ENCODE measurements around the gene PSD. TPM values are rescaled to one million over a fixed set of nuclear protein-coding genes. Genes with fewer than 3 reads are reported as not detected.
"Not testable (repeated sequence)": the region's sequence is repeated elsewhere in the genome, so short reads cannot be mapped to it uniquely, and the experiment has no call there.

The PSD gene
- total and polyA plus RNA-seq, 4 donors = 0.16 to 1.4 (median 0.29) TPM

DNA sequence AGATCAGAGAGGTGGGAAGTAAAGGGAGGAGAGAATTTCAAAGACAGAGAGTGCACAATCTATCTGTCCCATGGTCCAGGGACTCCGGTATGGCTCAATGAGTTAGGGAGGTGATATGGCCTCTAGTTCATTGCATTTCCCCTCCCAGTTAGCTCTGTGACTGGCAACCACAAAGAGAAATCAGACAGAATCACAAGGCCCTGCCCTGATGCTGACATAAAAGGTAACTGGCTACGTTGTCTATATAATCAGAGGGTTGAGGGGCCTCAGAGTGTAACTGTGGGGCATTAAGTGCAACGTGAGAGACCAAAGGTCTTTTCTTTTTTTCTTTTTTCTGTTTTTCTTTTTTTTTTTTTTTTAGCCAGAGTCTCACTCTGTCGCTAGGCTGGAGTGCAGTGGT, 40.1 kb upstream of the PSD start:
- Histone ChIP-seq H3K4me3 (ENCODE audit: low read length in 2 of 2) (no peak overlapping the region), H3K27ac (ENCODE audit: low read depth in 1 of 2, low read length in 2 of 2) (no peak overlapping the region), H3K4me1 (ENCODE audit: control insufficient read depth in 1 of 2, insufficient read depth in 2 of 2, low read length in 2 of 2) (no peaks in the 10 kb centered on the region), H3K27me3 (ENCODE audit: control insufficient read depth in 1 of 2, insufficient read depth in 2 of 2, low read length in 1 of 2) (no peaks in the 10 kb centered on the region), H3K36me3 (ENCODE audit: control insufficient read depth in 1 of 2, insufficient read depth in 2 of 2, low read length in 1 of 2) (no peaks in the 10 kb centered on the region), H3K9me3 (ENCODE audit: control insufficient read depth, low read length) (no peaks in the 10 kb centered on the region)
- intact Hi-C loops (cut with DNase I) = no loop called here
- DNase-seq (no peak), ATAC-seq (ENCODE audit: low FRiP score) (no peak)
- 69 to 78% methylated on average over 4 of the region's 4 CpGs for WGBS, 2 donors

DNA sequence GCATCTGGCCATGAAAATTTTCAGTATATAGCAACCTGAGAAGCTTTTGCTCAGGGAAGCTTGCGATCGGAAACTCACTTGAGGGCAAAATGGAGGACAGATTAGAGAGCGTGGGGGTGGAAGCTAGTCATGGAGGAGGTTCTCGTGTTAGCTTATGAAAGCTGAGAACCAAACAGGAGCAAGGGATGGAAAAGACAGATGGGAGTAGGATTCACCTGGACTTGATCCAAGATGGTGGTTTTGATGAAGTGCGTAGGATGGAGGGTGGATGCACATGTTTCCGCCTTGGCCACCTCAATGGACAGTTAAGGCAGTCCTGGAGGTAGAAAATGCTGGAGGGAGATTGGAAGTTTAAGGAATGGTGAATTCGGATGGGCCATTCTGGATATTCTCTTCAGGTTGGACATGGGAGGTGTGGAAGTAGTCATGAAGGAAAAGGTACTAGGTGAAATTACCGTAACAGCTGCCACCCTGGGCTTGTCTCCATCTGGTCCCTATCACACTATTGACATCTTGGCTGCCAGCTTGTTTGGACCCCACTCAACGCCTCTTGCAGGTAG, 39.1 kb upstream of the PSD start:
- H3K27me3 ChIP-seq (ENCODE audit: control insufficient read depth in 1 of 2, insufficient read depth in 2 of 2, low read length in 1 of 2) = no peaks in the 10 kb centered on the region
- no peak for ATAC-seq (ENCODE audit: low FRiP score)
- H3K4me1 ChIP-seq (ENCODE audit: control insufficient read depth in 1 of 2, insufficient read depth in 2 of 2, low read length in 2 of 2) = no peaks in the 10 kb centered on the region
- H3K9me3 ChIP-seq (ENCODE audit: control insufficient read depth, low read length) = no peaks in the 10 kb centered on the region
- DNase-seq = no peak
- intact Hi-C loops (cut with DNase I) = no loop called here
- no peak overlapping the region for H3K4me3 ChIP-seq (ENCODE audit: low read length in 2 of 2)
- H3K36me3 ChIP-seq (ENCODE audit: control insufficient read depth in 1 of 2, insufficient read depth in 2 of 2, low read length in 1 of 2) = no peaks in the 10 kb centered on the region
- H3K27ac ChIP-seq (ENCODE audit: low read depth in 1 of 2, low read length in 2 of 2) = no peak overlapping the region
- WGBS, 2 donors = 83 to 90% methylated on average over 9 of the region's 9 CpGs

DNA sequence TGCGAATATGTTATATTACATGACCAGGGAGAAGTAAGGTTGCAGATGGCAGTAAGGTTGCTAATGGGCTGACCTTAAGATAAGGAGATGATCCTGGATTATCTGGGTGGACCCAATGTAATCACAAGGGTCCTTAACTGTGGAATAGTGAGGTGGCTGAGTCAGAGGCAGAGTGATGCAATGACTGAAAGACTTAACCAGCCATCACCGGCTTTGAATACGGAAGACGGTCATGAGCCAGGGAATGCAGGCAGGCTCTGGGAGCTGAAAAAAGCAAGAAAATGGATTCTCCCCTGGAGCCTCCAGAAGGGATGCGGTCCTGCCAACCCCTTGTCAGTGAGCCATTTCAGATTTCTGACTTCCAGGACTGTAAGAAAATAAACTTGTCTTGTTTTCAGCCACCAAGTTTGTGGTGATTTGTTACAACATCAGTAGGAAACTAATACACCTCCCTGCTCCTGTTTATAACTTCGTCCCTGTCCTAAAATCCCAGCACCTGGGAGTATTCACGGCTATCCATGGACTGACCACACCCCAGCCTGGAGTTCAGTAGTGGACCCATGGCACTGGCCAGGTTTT, 37.4 kb upstream of the PSD start:
- intact Hi-C loops (cut with DNase I) = no loop called here

DNA sequence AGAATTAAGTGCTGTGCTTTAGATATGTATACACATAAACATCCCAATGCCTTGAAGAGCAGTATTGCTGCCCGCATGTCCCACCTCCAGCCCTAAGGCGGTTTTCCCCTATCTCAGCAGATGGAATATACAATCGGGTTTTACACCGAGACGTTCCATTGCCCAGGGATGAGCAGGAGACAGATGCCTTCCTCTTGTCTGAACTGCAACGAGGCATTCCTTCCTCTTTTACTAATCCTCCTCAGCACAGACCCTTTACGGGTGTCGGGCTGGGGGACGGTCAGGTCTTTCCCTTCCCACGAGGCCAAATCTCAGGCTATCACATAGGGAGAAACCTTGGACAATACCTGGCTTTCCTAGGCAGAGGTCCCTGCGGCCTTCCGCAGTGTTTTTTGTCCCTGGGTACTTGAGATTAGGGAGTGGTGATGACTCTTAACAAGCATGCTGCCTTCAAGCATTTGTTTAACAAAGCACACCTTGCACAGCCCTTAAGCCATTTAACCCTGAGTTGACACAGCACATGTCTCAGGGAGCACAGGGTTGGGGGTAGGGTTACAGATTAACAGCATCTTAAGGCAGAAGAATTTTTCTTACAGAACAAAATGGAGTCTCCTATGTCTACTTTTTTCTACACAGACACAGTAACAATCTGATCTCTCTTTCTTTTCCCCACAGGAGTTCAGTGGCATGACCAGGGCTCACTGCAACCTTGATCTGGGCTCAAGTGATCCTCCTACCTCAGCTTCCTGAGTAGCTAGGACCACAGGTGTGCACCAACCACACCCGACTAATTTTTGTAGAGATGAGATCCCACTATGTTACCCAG, 36.3 kb upstream of the PSD start:
- intact Hi-C loops (cut with DNase I); ATAC-seq (ENCODE audit: low FRiP score); DNase-seq; H3K4me3 ChIP-seq (ENCODE audit: low read length in 2 of 2); H3K27me3 ChIP-seq (ENCODE audit: control insufficient read depth in 1 of 2, insufficient read depth in 2 of 2, low read length in 1 of 2); H3K9me3 ChIP-seq (ENCODE audit: control insufficient read depth, low read length); H3K27ac ChIP-seq (ENCODE audit: low read depth in 1 of 2, low read length in 2 of 2); H3K36me3 ChIP-seq (ENCODE audit: control insufficient read depth in 1 of 2, insufficient read depth in 2 of 2, low read length in 1 of 2); H3K4me1 ChIP-seq (ENCODE audit: control insufficient read depth in 1 of 2, insufficient read depth in 2 of 2, low read length in 2 of 2): not testable (repeated sequence)
- WGBS, 2 donors = 77 to 81% methylated on average over 13 of the region's 13 CpGs

More for the DNA sequence above, 37.4 kb upstream of the PSD start:
- Histone ChIP-seq H3K36me3 (ENCODE audit: control insufficient read depth in 1 of 2, insufficient read depth in 2 of 2, low read length in 1 of 2) (no peaks in the 10 kb centered on the region), H3K27me3 (ENCODE audit: control insufficient read depth in 1 of 2, insufficient read depth in 2 of 2, low read length in 1 of 2) (no peaks in the 10 kb centered on the region), H3K4me3 (ENCODE audit: low read length in 2 of 2) (no peak overlapping the region), H3K9me3 (ENCODE audit: control insufficient read depth, low read length) (no peaks in the 10 kb centered on the region), H3K27ac (ENCODE audit: low read depth in 1 of 2, low read length in 2 of 2) (no peak overlapping the region), H3K4me1 (ENCODE audit: control insufficient read depth in 1 of 2, insufficient read depth in 2 of 2, low read length in 2 of 2) (no peaks in the 10 kb centered on the region)
- WGBS, 2 donors = 81 to 84% methylated on average over 7 of the region's 7 CpGs
- DNase-seq = no peak
- ATAC-seq (ENCODE audit: low FRiP score) = no peak

DNA sequence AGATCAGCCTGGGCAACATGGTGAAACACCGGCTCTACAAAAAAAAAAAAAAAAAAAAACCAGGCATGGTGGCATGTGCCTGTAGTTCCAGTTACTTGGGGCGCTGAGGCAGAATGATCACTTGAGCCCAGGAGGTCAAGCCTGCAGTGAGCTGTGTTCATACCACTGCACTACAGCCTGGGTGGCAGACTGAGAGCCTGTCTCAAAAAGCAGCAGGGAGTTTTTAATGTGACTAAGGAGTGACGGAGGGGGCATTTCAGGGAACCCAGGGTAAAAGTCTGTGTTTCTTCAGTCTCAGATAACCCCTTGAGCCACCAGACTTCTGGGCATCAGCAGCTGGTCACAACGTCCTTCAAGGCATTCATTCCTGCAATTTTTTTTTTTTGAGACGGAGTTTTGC, 34.9 kb upstream of the PSD start:
- intact Hi-C loops (cut with DNase I) = no loop called here
- Histone ChIP-seq H3K4me3 (ENCODE audit: low read length in 2 of 2) (no peak overlapping the region), H3K9me3 (ENCODE audit: control insufficient read depth, low read length) (no peaks in the 10 kb centered on the region), H3K4me1 (ENCODE audit: control insufficient read depth in 1 of 2, insufficient read depth in 2 of 2, low read length in 2 of 2) (no peaks in the 10 kb centered on the region), H3K27me3 (ENCODE audit: control insufficient read depth in 1 of 2, insufficient read depth in 2 of 2, low read length in 1 of 2) (no peaks in the 10 kb centered on the region), H3K36me3 (ENCODE audit: control insufficient read depth in 1 of 2, insufficient read depth in 2 of 2, low read length in 1 of 2) (no peaks in the 10 kb centered on the region), H3K27ac (ENCODE audit: low read depth in 1 of 2, low read length in 2 of 2) (no peak overlapping the region)
- no peak for DNase-seq
- no peak for ATAC-seq (ENCODE audit: low FRiP score)
- WGBS, 2 donors = 64 to 72% methylated on average over 5 of the region's 5 CpGs

- Histone ChIP-seq H3K9me3 (ENCODE audit: control insufficient read depth, low read length) (no peaks in the 10 kb centered on the region), H3K4me3 (ENCODE audit: low read length in 2 of 2) (no peak overlapping the region), H3K27me3 (ENCODE audit: control insufficient read depth in 1 of 2, insufficient read depth in 2 of 2, low read length in 1 of 2) (no peaks in the 10 kb centered on the region), H3K4me1 (ENCODE audit: control insufficient read depth in 1 of 2, insufficient read depth in 2 of 2, low read length in 2 of 2) (no peaks in the 10 kb centered on the region), H3K27ac (ENCODE audit: low read depth in 1 of 2, low read length in 2 of 2) (no peak overlapping the region), H3K36me3 (ENCODE audit: control insufficient read depth in 1 of 2, insufficient read depth in 2 of 2, low read length in 1 of 2) (no peaks in the 10 kb centered on the region)
- ATAC-seq (ENCODE audit: low FRiP score) = no peak
- intact Hi-C loops (cut with DNase I) = no loop called here
- 25 to 33% methylated on average over 3 of the region's 3 CpGs for WGBS, 2 donors
- peak in 1 of 2 donors; percentile 79 for DNase-seq
Measured at GRCh38 chr10:102452672-102453340, 34.2 kb upstream of the PSD start.

GRCh38 chr10:102451105-102451969, 32.8 kb upstream of the PSD start, which contains the start of gene C10orf95:
TSS of gene C10orf95 (minus strand) at chr10:102451543. CDS start at chr10:102451093, 450 bp downstream.
- Histone ChIP-seq H3K27ac (ENCODE audit: low read depth in 1 of 2, low read length in 2 of 2) (peak within 1 kb of the TSS in 1 of 2 donors; percentile 41), H3K36me3 (ENCODE audit: control insufficient read depth in 1 of 2, insufficient read depth in 2 of 2, low read length in 1 of 2) (no peaks in the 10 kb centered on the region), H3K4me1 (ENCODE audit: control insufficient read depth in 1 of 2, insufficient read depth in 2 of 2, low read length in 2 of 2) (no peaks in the 10 kb centered on the region), H3K27me3 (ENCODE audit: control insufficient read depth in 1 of 2, insufficient read depth in 2 of 2, low read length in 1 of 2) (no peaks in the 10 kb centered on the region), H3K4me3 (ENCODE audit: low read length in 2 of 2) (peak within 1 kb of the TSS; percentile 81 to 94), H3K9me3 (ENCODE audit: control insufficient read depth, low read length) (no peaks in the 10 kb centered on the region)
- DNase-seq = peak in 1 of 2 donors; percentile 78
- WGBS, 2 donors = 40 to 44% methylated on average over 28 of the region's 28 CpGs
- intact Hi-C loops (cut with DNase I) = no loop called here
- ATAC-seq (ENCODE audit: low FRiP score) = no peak
